Upper lobe of left lung (tissue), 4 donors: ENCODE measurements around the gene STX8.
"Not testable (repeated sequence)": the region's sequence is repeated elsewhere in the genome, so short reads cannot be mapped to it uniquely, and the experiment has no call there.

ENCODE experiments used
- CTCF ChIP-seq, 6 experiments: fragments of 450-650 bp in 4 of 6; fragments of 200-600 bp in 2 of 6; sonication (generic) in 2 of 6; IDR thresholded peaks; one replicate each; pipeline ENCODE4 v1.5.1; 2016 to 2019; ENCODE audit warnings: antibody characterized with exemption in 6 of 6
- POLR2AphosphoS5 ChIP-seq, 2 donors: sonication (generic); formaldehyde crosslinking; IDR thresholded peaks; one replicate each; pipeline ENCODE4 v1.5.1; 2017; ENCODE audit warnings: antibody characterized with exemption in 2 of 2

GRCh38 chr17:9607058-9607457 lies 31.4 kb upstream of the STX8 start:
- TF ChIP-seq CTCF, POLR2AphosphoS5 (IDR thresholded peaks at IDR 0.05): not testable (repeated sequence)
